Kidney epithelial cell (primary cell): Measurements from ENCODE around the gene LARP1. TPM values are rescaled to one million over a fixed set of nuclear protein-coding genes. Genes with fewer than 3 reads are reported as not detected.
"Not testable (repeated sequence)": the region's sequence is repeated elsewhere in the genome, so short reads cannot be mapped to it uniquely, and the experiment has no call there.

ENCODE experiments used
- DNase-seq: peaks from one replicate; pipeline ENCODE4 v3.0.0-alpha.2; 2010; ENCODE audit warnings: low read depth
- H3K27me3 ChIP-seq: 2 replicates; pipeline ENCODE4 v1.6.0; 2011; ENCODE audit warnings: low read length; ENCODE audit not compliant: control insufficient read depth, insufficient read depth
- H3K36me3 ChIP-seq: 2 replicates; pipeline ENCODE4 v1.5.1; 2011; ENCODE audit warnings: low read length; ENCODE audit not compliant: control insufficient read depth, insufficient read depth
- H3K4me3 ChIP-seq: 2 replicates; pipeline ENCODE4 v1.5.1; 2011; ENCODE audit warnings: low read depth, mild to moderate bottlenecking, control low read depth, low read length
- total RNA-seq: library from RNA; depleted of rRNA; stranded (reverse); fragments of >200 nt; gene quantifications from 2 replicates; pipeline ENCODE4 v1.2.3, GENCODE V29; 2015
- TF ChIP-seq, protein P1 (sequence below): IDR thresholded peaks from 2 replicates; pipeline ENCODE4 v1.5.1; 2011; ENCODE audit warnings: mild to moderate bottlenecking, moderate library complexity, low read length, control low read depth, inconsistent platforms; ENCODE audit not compliant: insufficient read depth, poor library complexity, severe bottlenecking

LARP1 gene
- total RNA-seq, 1 donor from 2014 or later: 142 TPM

DNA sequence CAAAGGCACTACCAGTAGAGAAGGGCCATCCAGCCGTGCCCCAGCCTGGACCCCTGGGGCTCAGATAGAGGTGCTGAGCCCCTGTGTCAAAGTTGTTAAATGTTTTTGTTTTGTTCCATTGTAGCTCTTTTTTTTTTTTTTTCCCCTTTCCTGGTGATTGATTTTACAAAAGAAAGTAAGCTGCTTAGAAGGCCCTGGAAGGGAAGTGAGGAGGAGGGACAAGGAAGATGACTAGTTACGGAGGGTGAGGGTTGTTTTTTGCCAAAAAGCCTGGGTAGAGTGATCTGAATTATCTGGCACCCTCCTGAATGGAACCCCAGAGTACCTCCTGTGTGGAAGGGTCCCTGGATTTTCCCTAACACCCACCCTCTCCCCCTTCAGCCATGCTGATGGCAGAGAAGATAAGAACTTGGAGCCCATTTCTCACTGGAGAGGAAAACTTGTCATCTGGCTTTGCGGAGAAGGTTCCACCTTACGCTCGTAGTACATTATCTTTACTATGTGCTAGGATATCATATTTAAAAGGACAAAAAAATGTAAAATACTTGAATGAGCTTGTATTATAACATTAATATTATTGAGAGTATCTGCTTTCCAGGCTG is 61.8 kb downstream of the LARP1 start:
- Histone ChIP-seq H3K36me3 (peaks cover 5% of the 10 kb centered on the region), H3K27me3 (no peaks in the 10 kb centered on the region), H3K4me3 (no peak overlapping the region)
- TF ChIP-seq, protein P1, sequence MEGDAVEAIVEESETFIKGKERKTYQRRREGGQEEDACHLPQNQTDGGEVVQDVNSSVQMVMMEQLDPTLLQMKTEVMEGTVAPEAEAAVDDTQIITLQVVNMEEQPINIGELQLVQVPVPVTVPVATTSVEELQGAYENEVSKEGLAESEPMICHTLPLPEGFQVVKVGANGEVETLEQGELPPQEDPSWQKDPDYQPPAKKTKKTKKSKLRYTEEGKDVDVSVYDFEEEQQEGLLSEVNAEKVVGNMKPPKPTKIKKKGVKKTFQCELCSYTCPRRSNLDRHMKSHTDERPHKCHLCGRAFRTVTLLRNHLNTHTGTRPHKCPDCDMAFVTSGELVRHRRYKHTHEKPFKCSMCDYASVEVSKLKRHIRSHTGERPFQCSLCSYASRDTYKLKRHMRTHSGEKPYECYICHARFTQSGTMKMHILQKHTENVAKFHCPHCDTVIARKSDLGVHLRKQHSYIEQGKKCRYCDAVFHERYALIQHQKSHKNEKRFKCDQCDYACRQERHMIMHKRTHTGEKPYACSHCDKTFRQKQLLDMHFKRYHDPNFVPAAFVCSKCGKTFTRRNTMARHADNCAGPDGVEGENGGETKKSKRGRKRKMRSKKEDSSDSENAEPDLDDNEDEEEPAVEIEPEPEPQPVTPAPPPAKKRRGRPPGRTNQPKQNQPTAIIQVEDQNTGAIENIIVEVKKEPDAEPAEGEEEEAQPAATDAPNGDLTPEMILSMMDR: no peak
- DNase-seq: no peak

DNA sequence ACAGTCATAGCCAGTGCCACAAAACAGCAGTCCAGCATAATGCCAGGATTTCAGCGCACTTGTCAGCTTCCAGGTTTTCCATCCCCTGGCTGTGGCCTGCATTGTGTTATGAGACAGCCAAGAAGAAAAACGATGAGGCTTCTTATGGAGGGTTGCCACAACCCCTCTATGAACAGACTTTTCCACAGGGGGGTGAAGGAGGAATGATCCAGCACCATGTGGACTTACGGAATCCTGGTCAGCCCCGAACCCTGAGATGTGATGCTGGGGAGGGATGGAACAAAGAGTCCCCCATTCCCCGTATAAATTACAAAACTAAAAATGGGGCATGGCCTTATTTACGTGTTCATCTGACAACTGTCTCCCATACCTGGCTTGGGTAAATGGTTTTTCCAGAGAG is 62.6 kb downstream of the LARP1 start:
- H3K4me3 ChIP-seq: no peak overlapping the region
- H3K36me3 ChIP-seq: peaks cover 5% of the 10 kb centered on the region
- H3K27me3 ChIP-seq: no peaks in the 10 kb centered on the region
- TF ChIP-seq, protein P1: no peak
- no peak for DNase-seq

DNA sequence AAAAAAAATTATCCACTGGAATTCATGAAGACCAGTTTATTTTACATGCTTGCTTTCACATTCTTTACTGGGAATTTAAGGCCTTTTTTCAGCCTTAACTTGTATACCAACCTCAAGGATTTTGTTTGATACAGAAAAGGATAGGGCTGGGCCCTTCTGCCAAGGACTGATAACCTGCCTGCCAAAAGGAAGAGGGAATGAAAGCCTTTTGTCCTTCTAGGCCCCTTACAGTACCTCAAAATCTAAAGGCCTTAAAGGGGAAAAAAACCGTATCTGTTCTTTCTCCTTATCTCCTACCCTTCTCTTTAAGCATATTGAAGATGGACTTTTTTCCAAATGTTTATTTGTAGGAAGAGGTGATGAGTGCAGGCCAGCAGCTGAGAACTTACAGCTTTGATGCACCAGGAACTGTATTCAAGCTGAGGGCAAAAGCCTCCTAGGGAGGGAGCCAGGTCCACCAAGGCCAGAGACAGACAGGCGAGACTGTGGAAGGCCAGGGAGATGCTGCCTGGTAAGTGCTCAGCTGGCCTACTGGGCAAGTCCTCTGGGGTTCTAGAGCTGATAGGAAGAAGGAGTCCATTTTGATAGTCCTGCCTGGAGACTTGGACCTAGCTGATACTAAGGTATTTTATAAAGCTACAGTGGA is 63.4 kb downstream of the LARP1 start:
- H3K27me3 ChIP-seq: no peaks in the 10 kb centered on the region
- TF ChIP-seq, protein P1: no peak
- no peak overlapping the region for H3K4me3 ChIP-seq
- DNase-seq: no peak
- peaks cover 7% of the 10 kb centered on the region for H3K36me3 ChIP-seq

DNA sequence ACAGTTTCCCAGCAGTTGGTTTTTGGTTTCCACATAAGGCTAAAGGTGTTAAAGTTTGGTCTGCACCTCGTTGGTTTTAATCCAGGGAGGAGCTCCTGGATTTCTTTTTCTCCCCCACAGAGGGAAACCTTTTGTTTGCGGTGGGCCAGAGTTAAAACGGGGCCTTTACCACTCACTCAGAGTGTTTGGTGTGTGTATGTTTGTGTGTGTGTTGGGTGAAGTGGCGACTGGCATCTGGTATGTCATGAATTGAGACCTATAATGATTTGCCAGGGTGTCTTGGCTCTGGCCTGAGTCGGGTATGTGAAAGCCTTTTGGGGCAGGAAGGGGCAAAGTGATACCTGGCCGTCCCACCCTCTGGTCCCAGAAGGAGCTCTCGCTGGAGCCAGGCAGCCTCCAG is 64.4 kb downstream of the LARP1 start:
- no peak for DNase-seq
- no peaks in the 10 kb centered on the region for H3K27me3 ChIP-seq
- TF ChIP-seq, protein P1: no peak
- peaks cover 8% of the 10 kb centered on the region for H3K36me3 ChIP-seq
- H3K4me3 ChIP-seq: no peak overlapping the region

DNA sequence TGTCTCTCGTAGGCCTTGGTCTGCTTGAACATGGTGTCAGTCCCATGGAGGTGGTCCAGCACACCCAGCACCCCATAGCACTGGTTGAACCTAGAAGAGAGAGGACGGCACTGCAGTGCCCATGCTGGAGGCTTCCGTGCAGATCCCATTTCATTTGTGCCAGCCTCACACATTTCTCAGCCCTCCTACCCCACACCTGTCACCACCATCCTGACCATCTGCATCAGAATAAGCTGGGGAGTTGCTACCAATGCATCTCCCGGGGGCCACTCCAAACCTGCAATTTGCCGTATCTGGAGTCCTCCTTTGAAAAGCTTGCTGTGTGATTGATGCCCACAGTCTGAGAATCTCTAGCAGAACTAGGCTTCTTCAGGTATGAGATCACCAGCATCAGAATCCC is 65.2 kb downstream of the LARP1 start:
- TF ChIP-seq, protein P1: no peak
- no peaks in the 10 kb centered on the region for H3K27me3 ChIP-seq
- peaks cover 8% of the 10 kb centered on the region for H3K36me3 ChIP-seq
- DNase-seq: no peak
- H3K4me3 ChIP-seq: no peak overlapping the region

DNA sequence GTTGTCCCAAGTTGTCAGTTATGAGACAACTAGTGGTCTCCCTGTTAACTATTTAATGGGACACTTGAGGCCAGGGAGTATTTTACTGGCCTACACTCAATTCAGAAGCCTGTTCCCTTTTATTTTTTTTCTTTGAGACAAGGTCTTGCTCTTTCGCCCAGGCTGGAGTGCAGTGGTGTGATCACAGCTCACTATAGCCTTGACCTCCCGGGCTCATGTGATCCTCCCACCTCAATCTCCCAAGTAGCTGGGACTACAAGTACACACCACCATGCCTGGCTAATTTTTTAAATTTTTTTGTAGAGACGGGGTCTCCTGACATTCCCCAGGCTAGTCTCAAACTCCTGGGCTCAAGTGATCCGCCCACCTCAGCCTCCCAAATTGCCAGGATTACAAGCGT is 67.7 kb downstream of the LARP1 start:
- H3K27me3 ChIP-seq, H3K4me3 ChIP-seq, DNase-seq, H3K36me3 ChIP-seq: not testable (repeated sequence)
